HG02588 (cell line): Measurements from ENCODE around the gene DNAJB13.
"Not testable (repeated sequence)": the region's sequence is repeated elsewhere in the genome, so short reads cannot be mapped to it uniquely, and the experiment has no call there.

Experiments
- ATAC-seq: cut with Tn5 transposase; IDR thresholded peaks from one replicate; pipeline ENCODE4 v1.9.1; 2021; ENCODE audit warnings: mild to moderate bottlenecking, moderate library complexity; ENCODE audit not compliant: unreplicated experiment

The DNAJB13 gene

DNA sequence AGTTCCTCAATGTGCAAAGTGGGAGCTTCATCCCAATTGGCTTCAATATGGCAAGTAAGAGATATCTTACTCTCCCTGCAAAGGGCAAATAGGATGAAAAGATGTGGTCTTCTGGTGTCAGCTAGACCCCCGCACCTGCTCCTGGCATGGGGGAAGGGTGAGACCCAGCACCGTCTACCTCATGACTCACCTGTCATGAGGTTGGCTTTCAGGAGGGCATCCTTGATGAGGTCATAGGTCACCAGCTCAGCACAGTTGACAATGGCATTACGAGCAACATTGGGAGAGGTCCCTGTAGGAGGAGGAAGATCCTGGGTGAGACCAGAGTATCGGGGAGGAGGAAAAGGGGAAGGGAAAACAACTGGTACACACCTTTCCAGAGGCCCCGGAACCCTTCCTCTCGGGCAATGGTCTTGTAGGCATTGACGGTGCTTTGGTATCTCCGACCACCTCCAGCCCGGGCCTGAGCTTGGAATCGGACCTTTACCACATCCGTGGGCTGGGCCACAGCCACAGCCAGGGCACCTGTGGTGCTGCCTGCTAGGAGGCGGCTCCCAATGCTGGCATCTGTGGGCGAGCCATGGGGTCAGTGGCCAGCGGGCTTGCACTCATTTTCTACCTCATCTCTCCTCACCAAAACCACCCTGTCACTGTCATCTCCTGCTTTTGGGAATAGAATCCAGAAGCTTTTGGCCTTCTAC lies 25.8 kb downstream of the DNAJB13 start:
- no peak for ATAC-seq

- no peak for ATAC-seq
These were observed 27.2 kb downstream of the DNAJB13 start for GRCh38 chr11:73977856-73978519.

DNA sequence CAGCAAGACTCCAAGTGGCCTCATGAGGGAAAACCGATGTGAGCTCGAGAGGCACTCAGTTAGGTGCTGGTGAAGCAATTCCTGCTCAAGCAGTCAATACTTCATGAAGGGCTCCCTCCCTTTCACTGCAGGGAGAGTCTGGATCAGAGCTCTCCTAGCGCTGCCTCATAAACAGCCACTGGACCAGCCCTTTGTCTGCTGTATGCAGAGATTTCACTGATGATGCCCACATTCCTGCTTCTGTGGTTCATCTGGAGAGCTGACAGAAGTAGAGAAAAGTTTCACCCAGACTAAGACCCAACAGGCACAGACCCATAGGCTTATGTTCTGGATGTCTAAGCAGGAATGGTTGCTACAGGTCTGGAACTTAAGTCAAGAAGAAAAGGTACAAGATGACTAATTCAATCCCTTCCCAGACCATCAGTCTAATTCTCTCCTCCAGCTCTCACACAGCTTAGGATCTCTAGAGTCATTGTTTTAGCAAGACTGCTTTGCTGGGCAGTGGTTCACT lies 27.8 kb downstream of the DNAJB13 start:
- no peak for ATAC-seq

- ATAC-seq, result peak; percentile 38
These were observed 29.5 kb downstream of the DNAJB13 start for GRCh38 chr11:73980001-73980961.

- ATAC-seq, result no peak
These were observed 30.4 kb downstream of the DNAJB13 start for GRCh38 chr11:73981051-73981805.

GRCh38 chr11:73982595-73982989 lies 31.8 kb downstream of the DNAJB13 start, which contains the start of gene UCP2:
TSS of gene UCP2 (minus strand) at chr11:73982843. CDS start at chr11:73978378, 4,465 bp downstream.
- peak; percentile 52 for ATAC-seq

DNA sequence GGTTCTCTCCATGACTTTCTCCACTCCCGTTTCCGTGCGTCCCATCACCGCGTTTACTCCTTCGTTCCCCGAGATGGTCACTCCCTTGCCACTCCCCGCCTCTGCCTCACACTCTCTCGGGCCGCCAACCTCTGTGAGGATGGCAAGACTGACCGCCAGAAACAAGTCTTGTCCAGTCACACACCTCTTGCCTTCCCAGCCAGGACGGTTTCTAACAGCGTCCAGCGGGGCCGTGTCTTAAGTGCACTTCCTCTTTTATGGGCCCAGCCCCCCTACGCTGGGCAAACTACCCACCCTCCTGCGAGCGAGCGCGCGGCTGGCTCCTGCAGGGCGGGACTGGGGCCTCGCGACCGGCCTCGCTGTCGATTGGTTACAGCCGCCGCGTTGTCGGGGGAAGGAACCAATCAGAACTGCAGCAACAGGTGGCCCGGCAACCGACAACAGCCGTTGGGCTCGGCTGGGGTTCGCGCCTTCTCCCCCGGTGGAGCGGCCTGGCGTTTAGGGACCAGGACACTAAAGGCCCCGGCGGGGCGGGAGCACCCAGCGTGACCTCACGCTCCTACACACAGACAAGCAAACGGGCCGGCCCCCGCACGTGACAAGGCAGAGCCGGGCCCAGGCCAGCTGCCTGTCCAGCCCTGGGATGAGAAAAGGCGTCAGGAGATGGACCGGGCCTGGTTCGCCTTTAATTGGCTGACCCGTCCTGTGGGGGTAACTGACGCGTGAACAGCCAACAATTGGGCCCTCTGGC lies 32.3 kb downstream of the DNAJB13 start:
- peak; percentile 68 for ATAC-seq

DNA sequence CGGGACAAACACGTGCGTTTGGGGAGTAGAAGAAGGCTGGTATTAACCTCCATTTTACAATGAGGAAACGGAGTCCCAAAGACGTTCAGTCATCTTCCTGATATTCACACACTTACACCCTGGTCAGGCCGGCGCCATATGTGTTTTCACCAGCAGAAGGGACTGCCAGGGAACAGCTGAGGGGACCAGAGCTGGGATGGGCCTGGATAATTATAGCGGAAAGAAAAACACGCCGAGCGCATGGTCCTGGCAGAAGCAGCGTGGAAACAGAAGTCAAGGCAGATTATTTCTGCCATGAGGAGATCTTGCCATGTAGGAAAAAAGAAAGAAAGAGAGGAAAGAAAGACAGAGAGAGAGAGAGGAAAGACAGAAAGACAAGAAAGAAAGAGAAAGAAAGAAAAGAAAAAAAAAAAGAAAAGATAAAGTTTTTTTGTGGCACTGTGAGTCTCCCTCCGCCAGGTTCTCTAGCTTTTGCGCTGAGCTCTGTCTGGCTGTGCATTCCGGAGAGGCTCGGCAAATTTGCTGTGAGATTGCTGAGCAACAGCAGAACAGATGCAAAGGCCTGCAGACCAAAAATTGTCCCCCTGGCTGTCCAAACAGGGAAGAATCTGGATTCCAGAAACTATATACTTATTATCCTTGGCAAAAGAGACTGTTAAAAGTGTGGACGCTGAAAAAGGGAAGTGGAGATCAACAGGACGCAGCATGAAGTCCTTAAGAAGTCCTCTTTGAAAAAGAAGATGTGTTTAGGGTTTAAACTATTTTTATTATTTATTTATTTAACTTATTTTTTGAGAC lies 33.1 kb downstream of the DNAJB13 start:
- no peak for ATAC-seq

- not testable (repeated sequence) for ATAC-seq
These were observed 34.8 kb downstream of the DNAJB13 start for GRCh38 chr11:73985661-73986060.

- no peak for ATAC-seq
These were observed 37.4 kb downstream of the DNAJB13 start for GRCh38 chr11:73988227-73988626.

DNA sequence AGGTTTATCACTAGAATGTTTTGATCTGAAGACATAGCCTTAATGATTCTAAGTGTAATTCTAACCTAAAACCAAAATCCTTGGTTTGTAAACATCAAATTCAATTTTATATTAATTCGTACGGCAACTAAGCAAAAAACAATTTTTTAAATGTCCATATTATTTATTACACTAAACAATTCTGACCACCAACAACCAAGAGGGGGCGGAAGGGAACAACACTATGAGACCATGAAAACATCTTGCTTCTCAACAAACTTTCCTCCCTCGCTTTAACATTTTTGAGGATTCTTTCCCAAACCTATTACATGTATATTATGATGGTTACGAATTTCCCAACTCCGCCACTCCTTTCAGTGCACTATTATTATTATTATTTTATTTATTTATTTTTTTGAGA lies 38.3 kb downstream of the DNAJB13 start:
- ATAC-seq, result no peak

- ATAC-seq, result no peak
These were observed 39.9 kb downstream of the DNAJB13 start for GRCh38 chr11:73990730-73991129.

- peak; percentile 43 for ATAC-seq
These were observed 40.7 kb downstream of the DNAJB13 start for GRCh38 chr11:73991471-73992006.

DNA sequence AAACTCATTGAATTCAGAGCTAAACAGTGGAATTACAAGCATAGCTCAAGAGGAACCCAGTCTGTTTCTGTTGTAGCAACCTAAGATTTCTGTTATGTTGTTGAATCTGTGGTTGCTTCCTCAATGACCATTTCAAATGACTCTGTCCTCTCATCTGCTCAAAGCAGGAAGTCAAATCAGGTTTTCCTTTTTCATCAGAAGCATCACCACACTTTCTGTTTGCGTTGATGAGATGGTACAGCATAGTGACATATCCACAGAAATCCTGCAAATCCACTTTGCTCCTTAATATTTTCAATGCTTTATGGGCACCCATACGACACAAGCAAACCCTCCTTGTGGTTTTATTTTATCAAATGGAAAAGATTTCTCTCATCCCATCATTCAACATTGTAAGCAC lies 44.4 kb downstream of the DNAJB13 start:
- no peak for ATAC-seq

GRCh38 chr11:73995731-73996130 lies 44.9 kb downstream of the DNAJB13 start:
- no peak for ATAC-seq

- ATAC-seq, result no peak
These were observed 45.4 kb downstream of the DNAJB13 start for GRCh38 chr11:73996161-73996747.

GRCh38 chr11:73997120-73997770 lies 46.4 kb downstream of the DNAJB13 start:
- ATAC-seq, result no peak
